Vagina (tissue), 2 donors: Measurements from ENCODE around the gene FLT1. TPM values are rescaled to one million over a fixed set of nuclear protein-coding genes. Genes with fewer than 3 reads are reported as not detected.

ENCODE experiments used
- DNase-seq, 2 donors: peaks; one replicate each; pipeline ENCODE4 v3.0.0-alpha.2; 2017; ENCODE audit errors: extremely low spot score in 2 of 2
- H3K27ac ChIP-seq: fragments of 200-600 bp; sonication (generic); one replicate; pipeline ENCODE4 v1.5.1; 2019
- H3K27me3 ChIP-seq: fragments of 200-600 bp; sonication (generic); one replicate; pipeline ENCODE4 v1.5.1; 2019
- H3K36me3 ChIP-seq, 2 donors: fragments of 200-600 bp; sonication (generic); one replicate each; pipeline ENCODE4 v1.5.1; 2017 to 2019
- H3K4me1 ChIP-seq: fragments of 200-600 bp; sonication (generic); one replicate; pipeline ENCODE4 v1.5.1; 2019
- H3K4me3 ChIP-seq, 2 donors: fragments of 200-600 bp; sonication (generic); 1 replicate in 1 of 2; 2 replicates in 1 of 2; pipeline ENCODE4 v1.5.1; 2016 to 2019
- H3K9me3 ChIP-seq: fragments of 200-600 bp; sonication (generic); one replicate; pipeline ENCODE4 v1.5.1; 2019
- CTCF ChIP-seq, 3 experiments: fragments of 450-650 bp in 2 of 3; fragments of 200-600 bp in 1 of 3; sonication (generic) in 1 of 3; IDR thresholded peaks; one replicate each; pipeline ENCODE4 v1.5.1; 2017 to 2019; ENCODE audit warnings: antibody characterized with exemption in 3 of 3, mild to moderate bottlenecking in 2 of 3, moderate library complexity in 2 of 3
- POLR2A ChIP-seq, 2 donors: fragments of 450-650 bp; IDR thresholded peaks; one replicate each; pipeline ENCODE4 v1.6.1; 2017; ENCODE audit warnings: antibody characterized with exemption in 2 of 2, mild to moderate bottlenecking in 2 of 2, moderate library complexity in 2 of 2
- POLR2AphosphoS5 ChIP-seq, 2 donors: sonication (generic); formaldehyde crosslinking; IDR thresholded peaks; one replicate each; pipeline ENCODE4 v1.9.0; 2017; ENCODE audit warnings: antibody characterized with exemption in 2 of 2, mild to moderate bottlenecking in 2 of 2, low read depth in 1 of 2; ENCODE audit not compliant: insufficient read depth in 1 of 2
- intact Hi-C: fragments of 100-400 bp; cut with DNase I; formaldehyde crosslinking; loops from one replicate; pipeline ENCODE4 v1.15.1; 2023
- total RNA-seq: library from RNA; depleted of rRNA; stranded (reverse); fragments of >200 nt; gene quantifications from one replicate; pipeline ENCODE4 v1.2.3, GENCODE V29; 2016

The FLT1 gene
- total RNA-seq, 1 donor from 2014 or later: 18.9 TPM

DNA sequence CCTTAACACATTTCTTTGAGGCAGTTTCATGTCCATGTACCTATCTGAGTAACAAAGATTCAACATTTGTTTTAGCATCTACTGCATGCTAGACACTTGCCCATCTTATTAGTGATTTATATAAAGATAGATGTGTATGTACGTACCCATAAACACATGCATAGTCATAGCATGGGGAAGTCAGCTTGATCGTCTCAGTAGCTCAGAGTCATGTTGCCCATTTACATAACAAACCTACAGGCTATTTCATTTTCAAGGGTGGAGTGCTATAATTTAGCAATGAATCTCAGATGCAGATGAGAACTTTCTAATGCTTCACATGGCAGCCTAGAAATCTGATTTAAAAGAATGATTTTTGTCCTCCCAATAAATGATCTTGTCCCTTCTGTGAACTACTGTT lies 23.5 kb downstream of the FLT1 start:
- no peak overlapping the region for H3K27ac ChIP-seq
- intact Hi-C loops: no loop called here
- DNase-seq: no peak
- no peaks in the 10 kb centered on the region for H3K9me3 ChIP-seq
- no peaks in the 10 kb centered on the region for H3K36me3 ChIP-seq
- H3K4me1 ChIP-seq: no peaks in the 10 kb centered on the region
- TF ChIP-seq CTCF (IDR thresholded peaks at IDR 0.05) (no peak), POLR2AphosphoS5 (IDR thresholded peaks at IDR 0.05; ENCODE audit: insufficient read depth in 1 of 2, low read depth in 1 of 2) (no peak), POLR2A (IDR thresholded peaks at IDR 0.05) (no peak)
- H3K4me3 ChIP-seq: no peak overlapping the region
- H3K27me3 ChIP-seq: no peaks in the 10 kb centered on the region

DNA sequence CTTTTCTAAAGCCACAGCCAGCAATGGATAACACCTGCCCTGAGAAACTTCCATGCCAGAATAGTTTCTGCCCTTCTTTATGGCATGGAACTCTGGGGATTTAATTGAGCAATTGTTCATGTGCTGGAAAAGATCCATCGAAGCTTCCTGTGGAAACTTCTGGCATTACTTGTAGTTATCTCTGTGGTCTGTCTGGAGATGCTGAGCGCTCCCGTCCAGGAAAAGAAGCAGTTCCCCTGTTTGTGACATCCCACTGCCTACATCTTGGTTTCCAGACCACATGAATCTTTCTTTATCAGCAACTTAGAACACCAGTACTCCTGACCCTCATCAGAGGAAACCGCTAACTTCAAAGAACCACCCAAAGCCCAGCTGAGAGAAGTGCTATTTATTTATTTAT lies 24.6 kb downstream of the FLT1 start:
- Histone ChIP-seq H3K27ac (no peak overlapping the region), H3K27me3 (no peaks in the 10 kb centered on the region), H3K4me1 (no peaks in the 10 kb centered on the region), H3K4me3 (no peak overlapping the region), H3K9me3 (no peaks in the 10 kb centered on the region), H3K36me3 (no peaks in the 10 kb centered on the region)
- TF ChIP-seq POLR2AphosphoS5 (IDR thresholded peaks at IDR 0.05; ENCODE audit: insufficient read depth in 1 of 2, low read depth in 1 of 2) (no peak), POLR2A (IDR thresholded peaks at IDR 0.05) (no peak), CTCF (IDR thresholded peaks at IDR 0.05) (no peak)
- intact Hi-C loops: no loop called here
- no peak for DNase-seq

- Histone ChIP-seq H3K27ac (no peak overlapping the region), H3K4me3 (no peak overlapping the region), H3K4me1 (no peaks in the 10 kb centered on the region), H3K36me3 (no peaks in the 10 kb centered on the region), H3K27me3 (no peaks in the 10 kb centered on the region), H3K9me3 (no peaks in the 10 kb centered on the region)
- DNase-seq: no peak
- TF ChIP-seq POLR2AphosphoS5 (IDR thresholded peaks at IDR 0.05; ENCODE audit: insufficient read depth in 1 of 2, low read depth in 1 of 2): no peak
- no peak for TF ChIP-seq CTCF (IDR thresholded peaks at IDR 0.05)
- TF ChIP-seq POLR2A (IDR thresholded peaks at IDR 0.05): no peak
- intact Hi-C loops: no loop called here
Measured at GRCh38 chr13:28469316-28469715, 25.6 kb downstream of the FLT1 start.

DNA sequence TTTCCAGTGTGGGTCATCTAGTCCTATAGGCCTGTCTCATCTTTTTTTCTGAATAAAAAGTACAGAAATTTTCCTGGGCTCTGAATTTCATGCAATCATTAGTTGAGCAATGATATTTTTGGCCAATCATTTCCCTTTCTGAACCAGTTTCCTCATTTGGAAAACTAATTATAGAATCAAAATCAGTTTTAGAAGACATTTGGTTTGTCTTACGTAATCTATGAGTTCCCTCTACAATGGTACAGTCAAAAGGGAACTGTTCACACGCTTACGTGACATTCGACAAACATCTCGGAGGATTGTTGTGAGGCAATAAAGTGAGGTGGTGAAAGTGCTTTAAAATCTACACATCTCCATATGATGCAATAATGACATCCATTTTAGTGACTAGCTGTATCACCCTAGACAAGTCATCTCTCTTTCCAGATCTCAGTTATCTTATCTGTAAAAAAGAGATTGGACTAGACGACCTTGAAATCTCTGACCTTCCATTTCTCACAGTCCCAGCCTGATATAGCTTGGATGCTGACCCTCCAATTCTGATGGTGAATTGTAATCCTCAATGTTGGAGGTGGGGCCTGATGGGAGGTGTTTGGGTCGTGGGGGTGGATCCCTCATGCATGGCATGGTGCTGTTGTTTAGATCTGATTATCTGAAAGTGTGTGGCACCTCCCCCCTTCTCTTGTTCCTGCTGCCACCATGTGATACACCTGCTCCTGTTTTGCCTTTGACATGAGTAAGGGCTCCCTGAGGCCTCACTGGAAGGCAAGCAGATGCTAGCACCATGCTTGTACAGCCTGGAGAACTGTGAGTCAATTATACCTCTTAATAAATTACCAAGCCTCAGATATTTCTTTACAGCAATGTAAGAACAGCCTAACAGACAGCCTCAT lies 26.7 kb downstream of the FLT1 start:
- intact Hi-C loops: no loop called here

More for the DNA sequence above, 26.7 kb downstream of the FLT1 start:
- Histone ChIP-seq H3K36me3 (no peaks in the 10 kb centered on the region), H3K27ac (no peak overlapping the region), H3K4me3 (no peak overlapping the region), H3K9me3 (no peaks in the 10 kb centered on the region), H3K4me1 (no peaks in the 10 kb centered on the region), H3K27me3 (no peaks in the 10 kb centered on the region)
- no peak for DNase-seq
- TF ChIP-seq POLR2AphosphoS5 (IDR thresholded peaks at IDR 0.05; ENCODE audit: insufficient read depth in 1 of 2, low read depth in 1 of 2) (no peak), POLR2A (IDR thresholded peaks at IDR 0.05) (no peak), CTCF (IDR thresholded peaks at IDR 0.05) (no peak)
